ENCODE data around the gene YTHDC1. TPM values are rescaled to one million over a fixed set of nuclear protein-coding genes. Genes with fewer than 3 reads are reported as not detected.

YTHDC1 gene
- total RNA-seq, 3 donors from 2014 or later: 79.7 to 142 (median 80.3) TPM

DNA sequence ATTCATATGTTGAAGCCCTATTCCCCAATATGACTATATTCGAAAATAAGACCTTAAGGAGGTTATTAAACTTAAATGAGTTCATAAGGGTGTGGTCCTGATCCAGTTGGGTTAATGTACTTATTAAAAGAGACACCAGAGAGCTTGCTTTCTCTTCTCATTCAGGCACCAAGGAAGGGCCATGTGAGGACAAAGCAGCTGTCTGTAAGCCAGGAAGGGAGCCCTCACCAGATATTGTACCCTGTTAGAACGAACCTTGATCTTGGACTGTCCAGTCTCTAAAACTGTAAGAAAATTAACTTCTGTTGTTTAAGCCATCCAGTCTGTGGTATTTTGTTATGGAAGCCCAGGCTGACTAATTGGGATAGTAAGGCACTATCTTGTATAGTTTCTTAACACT, 9.1 kb upstream of the YTHDC1 start:
- Histone ChIP-seq H3K4me1 (no peaks in the 10 kb centered on the region), H3K27ac (no peak overlapping the region), H3K9me3 (no peaks in the 10 kb centered on the region), H3K36me3 (no peaks in the 10 kb centered on the region), H3K4me3 (no peak overlapping the region), H3K27me3 (no peaks in the 10 kb centered on the region)
- TF ChIP-seq, protein P1, sequence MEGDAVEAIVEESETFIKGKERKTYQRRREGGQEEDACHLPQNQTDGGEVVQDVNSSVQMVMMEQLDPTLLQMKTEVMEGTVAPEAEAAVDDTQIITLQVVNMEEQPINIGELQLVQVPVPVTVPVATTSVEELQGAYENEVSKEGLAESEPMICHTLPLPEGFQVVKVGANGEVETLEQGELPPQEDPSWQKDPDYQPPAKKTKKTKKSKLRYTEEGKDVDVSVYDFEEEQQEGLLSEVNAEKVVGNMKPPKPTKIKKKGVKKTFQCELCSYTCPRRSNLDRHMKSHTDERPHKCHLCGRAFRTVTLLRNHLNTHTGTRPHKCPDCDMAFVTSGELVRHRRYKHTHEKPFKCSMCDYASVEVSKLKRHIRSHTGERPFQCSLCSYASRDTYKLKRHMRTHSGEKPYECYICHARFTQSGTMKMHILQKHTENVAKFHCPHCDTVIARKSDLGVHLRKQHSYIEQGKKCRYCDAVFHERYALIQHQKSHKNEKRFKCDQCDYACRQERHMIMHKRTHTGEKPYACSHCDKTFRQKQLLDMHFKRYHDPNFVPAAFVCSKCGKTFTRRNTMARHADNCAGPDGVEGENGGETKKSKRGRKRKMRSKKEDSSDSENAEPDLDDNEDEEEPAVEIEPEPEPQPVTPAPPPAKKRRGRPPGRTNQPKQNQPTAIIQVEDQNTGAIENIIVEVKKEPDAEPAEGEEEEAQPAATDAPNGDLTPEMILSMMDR (IDR thresholded peaks at IDR 0.05): no peak
- TF ChIP-seq POLR2A (IDR thresholded peaks at IDR 0.05): no peak
- no peak for TF ChIP-seq POLR2AphosphoS5 (IDR thresholded peaks at IDR 0.05)
- DNase-seq (ENCODE audit: low spot score in 2 of 2): no peak
- intact Hi-C loops (cut with DNase I; ENCODE audit: low total_unique reads): no loop called here

DNA sequence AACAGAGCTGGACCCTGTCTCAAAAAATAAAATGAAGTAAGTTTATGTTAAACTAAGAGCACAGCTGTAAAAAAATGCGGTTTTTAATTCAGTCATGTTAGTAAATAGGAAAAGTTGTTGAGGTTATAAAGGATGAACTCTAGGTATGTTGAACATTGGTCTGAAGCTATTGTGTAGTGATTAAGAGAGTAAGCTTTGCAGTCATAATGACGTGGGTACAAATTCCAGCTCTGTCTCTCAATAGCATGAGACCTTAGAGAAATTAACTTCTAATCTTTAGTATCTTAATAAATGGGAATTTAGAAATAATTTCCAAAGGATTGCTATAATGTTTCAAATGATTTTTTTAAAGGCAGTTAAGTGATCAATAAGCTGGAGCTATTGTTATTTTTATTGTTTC, 2.9 kb upstream of the YTHDC1 start:
- intact Hi-C loops (cut with DNase I; ENCODE audit: low total_unique reads): no loop called here
- H3K27ac ChIP-seq: no peak overlapping the region
- no peaks in the 10 kb centered on the region for H3K27me3 ChIP-seq
- TF ChIP-seq, protein P1 (IDR thresholded peaks at IDR 0.05): no peak
- TF ChIP-seq POLR2A (IDR thresholded peaks at IDR 0.05): no peak
- no peak for TF ChIP-seq POLR2AphosphoS5 (IDR thresholded peaks at IDR 0.05)
- H3K9me3 ChIP-seq: no peaks in the 10 kb centered on the region
- no peak overlapping the region for H3K4me3 ChIP-seq
- DNase-seq (ENCODE audit: low spot score in 2 of 2): no peak
- H3K4me1 ChIP-seq: no peaks in the 10 kb centered on the region
- H3K36me3 ChIP-seq: no peaks in the 10 kb centered on the region

DNA sequence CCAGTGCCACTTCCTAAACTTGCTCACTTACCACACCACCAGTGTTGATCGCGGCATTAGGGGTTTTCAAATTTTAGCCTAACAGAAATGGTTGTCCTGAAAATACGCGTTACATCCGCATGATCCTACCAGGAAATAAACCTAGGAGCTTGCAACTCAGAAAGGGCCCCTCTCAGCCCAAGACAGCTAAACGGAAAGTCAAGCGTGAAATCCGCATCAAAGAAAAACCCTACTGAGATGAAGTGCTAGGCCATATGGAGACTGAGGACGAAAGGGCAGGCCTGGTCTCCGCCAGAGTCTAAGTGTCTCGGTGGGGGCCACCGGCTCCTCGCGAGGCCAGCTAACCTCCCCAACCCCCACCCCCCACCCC, 626 bp downstream of the YTHDC1 start:
- DNase-seq (ENCODE audit: low spot score in 2 of 2): no peak

DNA sequence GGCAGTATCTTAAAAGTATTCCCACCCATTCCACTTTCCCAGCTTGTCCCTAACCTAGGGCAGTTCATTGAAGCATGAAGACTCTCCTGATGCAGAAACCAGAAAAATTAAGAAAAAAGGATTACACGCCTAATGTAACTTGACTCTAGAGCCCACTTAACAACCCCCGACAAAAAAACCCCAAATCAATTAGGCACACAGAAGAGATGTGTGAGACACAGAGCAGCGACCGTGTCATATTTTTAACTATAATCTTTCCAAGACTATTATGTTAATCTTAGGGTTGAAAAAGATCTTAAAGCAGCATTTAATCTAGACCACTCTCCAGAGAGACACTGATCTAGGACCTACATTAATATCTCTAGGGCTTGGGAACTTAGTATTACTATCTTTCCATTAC, 1.3 kb downstream of the YTHDC1 start:
- H3K4me3 ChIP-seq: peak overlapping the region; percentile 82 to 92 (median 92)
- peak overlapping the region; percentile 98 to 99 for H3K27ac ChIP-seq
- H3K27me3 ChIP-seq: no peaks in the 10 kb centered on the region
- TF ChIP-seq POLR2A (IDR thresholded peaks at IDR 0.05) (no peak), POLR2AphosphoS5 (IDR thresholded peaks at IDR 0.05) (no peak)
- TF ChIP-seq, protein P1 (IDR thresholded peaks at IDR 0.05): no peak
- H3K9me3 ChIP-seq: no peaks in the 10 kb centered on the region
- intact Hi-C loops (cut with DNase I; ENCODE audit: low total_unique reads): no loop called here
- peaks cover 0 to 12% of the 10 kb centered on the region in 2 donors for H3K4me1 ChIP-seq
- H3K36me3 ChIP-seq: no peaks in the 10 kb centered on the region
- DNase-seq (ENCODE audit: low spot score in 2 of 2): no peak

More for the DNA sequence above, 626 bp downstream of the YTHDC1 start:
- H3K4me1 ChIP-seq: peaks cover 0 to 5% of the 10 kb centered on the region in 2 donors
- intact Hi-C loops (cut with DNase I; ENCODE audit: low total_unique reads): no loop called here
- peak overlapping the region; percentile 82 to 92 (median 92) for H3K4me3 ChIP-seq
- TF ChIP-seq POLR2AphosphoS5 (IDR thresholded peaks at IDR 0.05): no peak
- TF ChIP-seq POLR2A (IDR thresholded peaks at IDR 0.05): no peak
- TF ChIP-seq, protein P1 (IDR thresholded peaks at IDR 0.05): no peak
- no peaks in the 10 kb centered on the region for H3K9me3 ChIP-seq
- H3K27me3 ChIP-seq: no peaks in the 10 kb centered on the region
- peak overlapping the region; percentile 98 to 99 for H3K27ac ChIP-seq
- H3K36me3 ChIP-seq: no peaks in the 10 kb centered on the region

DNA sequence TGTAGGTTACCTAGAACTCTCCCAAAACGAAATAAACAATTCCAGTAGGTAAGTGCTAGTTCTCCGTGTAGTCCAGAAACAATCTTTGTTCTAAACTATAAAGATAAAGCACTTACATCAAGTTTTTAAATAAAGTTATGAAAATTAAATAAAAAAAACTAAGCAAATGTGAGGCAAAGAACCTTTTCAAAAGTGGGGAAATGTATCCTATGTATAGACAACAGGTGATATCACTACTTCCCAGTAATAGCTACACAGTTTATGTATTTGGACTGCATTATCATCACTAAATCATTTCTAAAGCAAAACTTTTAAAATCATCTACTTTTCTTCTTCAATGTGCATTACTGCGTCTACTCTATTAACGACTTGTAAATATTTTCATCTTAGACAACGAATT, 2.0 kb downstream of the YTHDC1 start:
- intact Hi-C loops (cut with DNase I; ENCODE audit: low total_unique reads): no loop called here
- H3K9me3 ChIP-seq: no peaks in the 10 kb centered on the region
- H3K36me3 ChIP-seq: no peaks in the 10 kb centered on the region
- H3K4me1 ChIP-seq: peaks cover 0 to 13% of the 10 kb centered on the region in 2 donors
- no peak for DNase-seq (ENCODE audit: low spot score in 2 of 2)
- TF ChIP-seq, protein P1 (IDR thresholded peaks at IDR 0.05): no peak
- TF ChIP-seq POLR2A (IDR thresholded peaks at IDR 0.05): no peak
- H3K27me3 ChIP-seq: no peaks in the 10 kb centered on the region
- peak overlapping the region in 1 of 2 donors; percentile 99 for H3K27ac ChIP-seq
- H3K4me3 ChIP-seq: peak overlapping the region; percentile 82 to 92 (median 92)

All from breast epithelium (tissue), 4 donors.